Activated T-cell treated with anti-CD3 and anti-CD28 coated beads, Interleukin-2, amount 50 U/mL, for 1 hour (primary cell): Measurements from ENCODE around the gene WWTR1.

Source experiments
- DNase-seq: peaks from one replicate; pipeline ENCODE4 v3.0.0-alpha.2; 2020

Gene WWTR1

DNA sequence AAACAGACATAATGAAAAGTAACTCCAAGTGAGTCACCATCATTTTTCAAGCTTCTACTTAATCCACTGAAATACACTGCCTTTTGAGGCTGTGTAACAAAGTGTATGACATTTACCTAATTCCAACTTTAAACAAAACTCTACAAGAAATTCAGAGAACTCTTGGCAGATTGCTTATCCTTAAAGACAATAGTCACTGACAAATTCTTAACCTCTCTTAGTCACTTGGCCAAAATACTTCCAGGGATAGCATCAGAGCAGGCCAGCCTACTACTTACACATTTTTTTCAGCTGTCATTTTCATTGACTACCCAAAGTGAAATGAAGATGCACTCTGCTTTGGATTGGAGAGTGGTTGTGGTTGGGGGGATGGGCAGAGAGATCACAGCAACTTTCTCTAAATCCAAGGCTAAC, 3.6 kb downstream of the WWTR1 start:
- no peak for DNase-seq

- no peak for DNase-seq
These were observed 4.3 kb downstream of the WWTR1 start for GRCh38 chr3:149653564-149653963.

DNA sequence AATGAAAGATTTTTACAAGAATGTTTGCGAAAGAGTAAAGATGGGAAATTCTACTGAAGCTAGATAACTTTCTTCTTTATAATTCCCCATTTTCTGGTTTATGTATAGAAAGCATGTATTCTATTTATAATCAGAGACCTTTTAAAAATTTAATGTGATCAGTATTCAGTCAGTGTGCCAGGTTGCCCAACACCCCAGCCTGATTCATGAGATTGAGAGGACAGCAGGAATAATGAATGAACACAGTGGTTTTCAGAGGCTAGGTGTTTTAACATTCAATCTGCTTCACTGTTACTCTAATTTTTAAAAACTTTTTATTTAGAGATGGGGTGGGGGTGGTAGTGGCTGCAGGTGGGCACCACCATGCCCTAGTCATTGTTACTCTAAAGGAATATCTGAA, 4.7 kb downstream of the WWTR1 start:
- DNase-seq = no peak

- no peak for DNase-seq
These were observed 7.0 kb downstream of the WWTR1 start for GRCh38 chr3:149650828-149651227.

DNA sequence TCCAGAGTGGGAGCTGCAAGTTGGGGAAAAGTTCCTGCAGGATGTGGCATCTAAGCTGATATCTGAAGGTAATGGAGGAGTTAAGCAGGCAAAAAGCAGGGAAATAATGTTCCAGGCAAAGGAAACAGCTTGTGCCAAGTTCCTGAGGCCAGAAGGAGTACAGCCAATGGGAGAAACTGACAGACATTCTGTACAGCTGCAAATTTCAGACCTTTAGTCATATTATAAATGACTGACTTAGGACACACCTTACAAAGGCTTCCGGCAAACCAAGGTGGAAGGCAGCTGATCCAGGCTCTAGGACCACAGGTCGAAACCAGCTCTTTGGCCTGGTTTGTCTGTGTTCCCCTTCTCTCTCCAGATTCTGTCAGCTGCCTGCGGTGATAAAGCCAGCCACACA, 9.3 kb downstream of the WWTR1 start:
- no peak for DNase-seq

DNA sequence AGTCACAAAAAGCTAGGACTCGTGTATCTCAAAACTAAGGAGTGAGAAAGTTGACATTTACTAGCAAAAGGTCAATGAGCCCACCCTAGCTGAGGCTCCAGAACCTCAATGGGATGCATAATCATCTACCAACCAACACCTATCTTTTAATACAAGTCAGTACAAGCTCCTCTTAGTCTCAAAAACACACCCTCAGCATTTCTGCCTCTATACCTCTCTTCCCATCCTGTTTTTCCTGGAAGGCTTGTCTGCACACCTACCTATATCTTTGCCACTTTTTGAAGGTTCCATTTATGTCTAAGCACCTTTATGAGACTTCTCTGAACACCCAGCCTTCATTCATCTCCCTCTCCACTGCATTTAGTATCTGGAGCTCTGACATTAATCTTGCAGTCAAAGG, 10.0 kb downstream of the WWTR1 start:
- DNase-seq = no peak

DNA sequence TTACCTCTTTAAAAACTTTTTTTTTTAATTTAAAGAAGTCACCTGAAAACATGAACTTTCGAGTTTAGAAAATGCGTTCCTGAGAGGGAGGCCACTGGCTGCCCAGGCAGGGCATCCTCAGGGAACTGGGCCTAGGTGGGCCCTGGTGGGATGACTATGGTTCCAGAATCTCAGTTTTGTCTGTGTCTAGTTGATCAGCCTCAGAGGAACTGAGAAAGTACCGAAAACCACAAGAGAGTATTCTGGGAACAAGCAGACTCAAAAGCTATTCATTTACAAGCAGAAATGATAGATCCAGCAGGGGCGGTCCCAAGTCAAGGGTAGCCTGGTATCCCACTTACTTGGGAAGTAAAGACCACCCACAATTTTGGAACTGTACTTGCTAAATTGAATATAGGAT, 10.5 kb downstream of the WWTR1 start:
- DNase-seq = no peak

DNA sequence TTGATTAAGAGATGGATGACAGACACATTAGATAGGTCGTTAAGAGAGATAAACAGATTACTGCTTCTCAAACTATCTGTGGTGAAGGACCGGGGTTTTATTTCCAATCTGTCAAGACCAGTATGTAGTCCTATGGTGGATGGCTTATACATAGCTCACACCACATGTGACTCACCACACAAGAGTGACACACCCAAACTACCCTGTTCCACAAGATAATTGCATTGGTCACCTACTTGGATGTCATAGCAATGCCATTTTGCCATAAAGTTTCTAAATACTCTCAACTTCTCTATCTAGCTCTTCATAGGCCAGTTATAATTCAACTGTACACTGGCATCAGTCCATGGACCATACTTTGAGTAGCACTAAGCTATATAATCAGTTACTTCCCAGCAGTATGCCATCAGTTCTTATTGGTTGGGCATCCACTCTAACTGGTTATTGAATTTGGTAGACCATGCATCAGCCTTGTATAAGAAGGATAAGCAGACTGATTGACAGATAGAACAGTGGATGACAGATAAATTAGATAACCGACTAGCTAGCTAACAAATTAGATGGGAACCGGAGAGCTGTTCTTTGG, 11.6 kb downstream of the WWTR1 start:
- no peak for DNase-seq

DNA sequence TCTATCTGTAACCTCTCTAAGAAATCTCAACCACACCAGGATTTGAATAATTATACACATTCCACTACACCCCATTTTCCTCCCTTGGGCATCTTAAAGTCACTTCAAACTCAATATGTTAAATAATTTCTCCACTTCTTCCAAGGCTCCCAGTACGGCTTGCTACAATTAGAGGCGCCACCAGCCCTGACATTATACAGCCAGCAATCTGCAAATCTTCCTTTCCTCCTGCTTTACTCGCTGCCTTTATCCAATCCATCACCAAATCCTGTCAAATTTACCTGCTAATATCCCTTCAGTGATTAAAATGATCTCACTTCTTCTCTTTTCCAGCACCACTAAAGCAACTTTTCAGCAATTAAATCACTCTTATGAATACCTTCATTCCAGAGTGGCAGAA, 13.9 kb downstream of the WWTR1 start:
- DNase-seq = no peak

DNA sequence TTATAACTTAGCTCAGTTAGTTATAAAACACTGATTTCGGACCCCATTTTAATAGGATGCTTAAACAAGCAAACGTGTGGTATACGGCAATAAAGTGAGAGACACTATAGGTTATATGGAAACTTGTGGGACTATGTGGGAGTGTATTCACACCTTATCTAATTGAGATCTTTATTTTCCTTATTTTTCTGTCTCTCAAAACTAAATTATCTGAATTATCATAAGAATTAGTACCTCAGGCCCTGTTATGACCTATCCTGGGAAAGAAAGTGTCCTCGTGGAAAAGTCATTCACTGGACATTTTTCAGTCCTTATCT, 14.4 kb downstream of the WWTR1 start:
- no peak for DNase-seq

- DNase-seq = no peak
These were observed 16.7 kb downstream of the WWTR1 start for GRCh38 chr3:149640976-149641728.

DNA sequence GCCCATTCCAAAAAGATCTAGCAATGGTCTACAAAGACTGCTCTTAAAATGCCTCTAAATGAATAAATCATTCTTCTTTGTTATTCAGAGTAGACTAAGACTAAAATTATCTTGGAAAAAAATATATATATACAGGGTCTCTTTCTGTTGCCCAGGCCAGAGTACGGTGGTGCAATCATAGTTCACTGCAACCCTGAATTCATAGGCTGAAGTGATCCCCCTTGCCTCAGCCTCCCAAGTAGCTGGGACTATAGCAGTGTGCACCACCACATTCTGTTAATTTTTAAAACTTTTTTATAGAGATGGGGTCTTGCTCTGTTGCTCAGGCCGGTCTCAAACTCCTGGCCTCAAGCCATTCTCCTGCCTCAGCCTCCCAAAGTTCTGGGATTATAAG, 18.7 kb downstream of the WWTR1 start:
- no peak for DNase-seq

DNA sequence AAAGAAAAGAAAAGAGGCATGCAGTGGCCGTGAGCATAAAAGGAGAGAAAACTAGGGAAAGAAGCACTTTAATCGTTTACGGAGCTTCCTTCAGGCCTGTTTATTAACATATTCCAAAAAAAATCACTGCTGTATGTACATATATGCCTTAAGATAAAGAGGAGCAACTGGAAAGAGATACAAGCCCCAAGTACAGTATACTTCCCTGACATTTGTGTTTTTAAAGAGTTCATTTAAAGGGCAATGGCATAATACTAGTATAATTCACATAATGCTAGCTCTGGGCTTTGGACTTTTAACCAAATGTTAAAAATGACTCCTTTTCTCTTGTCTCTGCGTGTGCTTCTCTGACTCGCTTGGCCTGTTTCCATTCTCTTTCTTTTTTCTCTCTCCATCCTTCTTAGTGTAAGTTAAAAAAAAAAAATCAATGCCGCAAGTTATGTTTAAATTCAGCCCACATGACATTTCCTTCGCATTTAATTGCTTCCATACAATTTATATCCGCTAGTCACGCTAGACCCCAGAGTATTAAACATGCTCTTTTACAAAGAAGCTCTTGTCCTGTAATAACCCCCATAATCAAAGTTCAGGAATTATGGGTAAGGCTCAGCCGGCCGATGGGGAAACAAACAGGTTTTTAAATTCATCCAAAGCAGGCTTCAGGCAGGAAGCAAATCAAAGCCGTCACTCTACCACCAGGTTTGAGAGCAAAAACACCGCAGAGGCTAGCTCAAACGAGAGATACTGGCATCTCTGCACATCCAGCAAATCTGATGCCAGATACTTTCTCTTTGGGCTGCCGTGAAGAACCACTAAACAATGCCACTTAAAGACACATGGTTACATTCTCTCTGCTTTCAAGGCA, 19.4 kb downstream of the WWTR1 start:
- DNase-seq = no peak

DNA sequence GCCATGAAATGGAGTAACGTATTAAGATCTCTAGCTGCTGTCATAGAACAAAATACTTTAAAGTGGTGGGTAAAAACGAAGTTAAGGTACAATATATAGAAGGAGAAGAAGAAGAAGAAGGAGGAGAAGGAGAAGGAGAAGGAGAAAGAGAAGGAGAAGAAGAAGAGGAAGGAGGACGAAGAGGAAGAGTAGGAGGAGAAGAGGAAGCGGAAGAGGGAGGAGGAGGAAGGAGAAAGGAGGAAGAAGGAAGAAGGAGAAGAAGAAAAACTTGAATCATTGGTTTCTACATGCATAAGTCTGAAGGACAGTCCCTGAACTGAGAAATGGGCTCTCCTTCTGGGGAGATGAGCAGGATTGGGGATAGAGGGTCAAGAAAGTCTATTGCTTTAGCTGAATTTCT, 22.4 kb downstream of the WWTR1 start:
- no peak for DNase-seq

GRCh38 chr3:149634573-149634972, 23.3 kb downstream of the WWTR1 start:
- DNase-seq = no peak

DNA sequence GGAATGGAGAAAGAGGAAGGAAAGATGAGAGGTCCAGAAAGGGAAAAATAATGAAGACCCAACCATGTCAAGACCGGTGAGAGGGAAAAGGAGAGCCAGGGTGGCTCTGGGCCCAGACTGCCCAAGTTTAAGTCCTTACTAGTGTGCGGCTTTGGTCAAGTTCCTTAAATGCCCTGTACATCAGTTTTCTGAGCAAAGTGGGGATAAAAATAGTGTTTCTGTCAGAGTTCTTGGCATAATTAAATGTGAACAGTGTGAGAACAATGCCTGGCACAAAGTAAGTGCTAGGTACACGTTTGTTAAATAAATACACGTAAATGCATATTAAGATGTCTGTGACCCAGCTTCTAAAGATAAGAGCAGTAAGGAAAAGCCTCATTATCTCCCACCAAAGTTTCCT, 23.8 kb downstream of the WWTR1 start:
- no peak for DNase-seq

GRCh38 chr3:149632225-149632624, 25.6 kb downstream of the WWTR1 start:
- no peak for DNase-seq

DNA sequence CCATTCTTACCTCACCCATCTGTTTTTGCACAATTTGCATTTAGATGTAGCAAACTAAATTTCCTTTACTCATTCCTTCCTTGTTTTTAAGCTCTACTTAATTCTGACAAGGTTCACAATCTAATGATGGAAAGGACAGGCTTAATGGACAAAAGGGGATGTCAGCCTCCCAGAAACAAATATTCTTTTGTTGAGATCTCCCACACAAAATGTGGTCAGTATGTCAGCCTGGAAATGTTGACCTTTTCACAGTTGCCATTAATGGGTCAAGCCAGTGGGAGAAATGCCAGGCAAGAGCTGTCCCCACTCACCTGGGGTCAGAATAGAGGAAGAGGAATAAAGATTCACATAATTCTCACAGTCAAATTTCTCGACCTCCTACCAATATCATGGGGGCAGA, 27.0 kb downstream of the WWTR1 start:
- DNase-seq = no peak

GRCh38 chr3:149628957-149629670, 28.7 kb downstream of the WWTR1 start:
- DNase-seq = no peak

DNA sequence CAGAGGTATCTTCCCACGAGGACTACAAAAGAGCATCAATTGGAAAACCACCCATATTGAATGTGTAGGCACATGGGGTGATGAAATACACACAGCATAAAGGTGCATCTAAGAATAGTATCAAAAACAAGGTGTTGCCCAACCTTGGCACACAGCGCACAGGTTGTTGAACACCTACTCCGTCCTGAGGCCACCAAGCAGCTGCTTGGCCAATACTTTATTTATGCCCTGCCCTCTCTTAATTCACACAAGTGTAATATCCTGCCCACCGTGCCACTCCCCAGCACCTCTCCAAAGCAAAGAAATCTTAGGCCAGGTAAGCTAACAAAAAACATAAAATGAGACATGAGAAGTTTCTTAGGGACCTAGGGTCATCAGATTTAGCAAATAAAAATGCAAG, 31.2 kb downstream of the WWTR1 start:
- no peak for DNase-seq

DNA sequence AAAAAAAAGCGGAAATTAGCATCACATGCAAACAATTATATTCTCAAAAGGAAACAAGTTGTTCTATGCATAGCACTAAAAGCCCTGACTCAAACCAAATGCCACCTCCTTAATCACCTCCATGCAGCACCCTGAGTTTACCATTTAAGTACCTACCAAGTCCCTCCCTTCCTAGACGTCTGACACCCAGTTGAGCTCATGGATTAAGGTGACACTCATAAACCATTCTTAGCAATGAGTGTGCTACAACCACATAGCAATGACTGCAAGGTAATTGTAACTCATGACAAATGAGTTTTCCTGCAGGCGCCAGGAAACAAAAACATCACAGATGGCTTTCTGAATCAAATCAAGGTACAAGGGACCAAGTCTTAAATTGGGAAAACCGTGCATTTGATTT, 32.0 kb downstream of the WWTR1 start:
- DNase-seq = no peak

GRCh38 chr3:149623824-149624223, 34.0 kb downstream of the WWTR1 start:
- DNase-seq = no peak

DNA sequence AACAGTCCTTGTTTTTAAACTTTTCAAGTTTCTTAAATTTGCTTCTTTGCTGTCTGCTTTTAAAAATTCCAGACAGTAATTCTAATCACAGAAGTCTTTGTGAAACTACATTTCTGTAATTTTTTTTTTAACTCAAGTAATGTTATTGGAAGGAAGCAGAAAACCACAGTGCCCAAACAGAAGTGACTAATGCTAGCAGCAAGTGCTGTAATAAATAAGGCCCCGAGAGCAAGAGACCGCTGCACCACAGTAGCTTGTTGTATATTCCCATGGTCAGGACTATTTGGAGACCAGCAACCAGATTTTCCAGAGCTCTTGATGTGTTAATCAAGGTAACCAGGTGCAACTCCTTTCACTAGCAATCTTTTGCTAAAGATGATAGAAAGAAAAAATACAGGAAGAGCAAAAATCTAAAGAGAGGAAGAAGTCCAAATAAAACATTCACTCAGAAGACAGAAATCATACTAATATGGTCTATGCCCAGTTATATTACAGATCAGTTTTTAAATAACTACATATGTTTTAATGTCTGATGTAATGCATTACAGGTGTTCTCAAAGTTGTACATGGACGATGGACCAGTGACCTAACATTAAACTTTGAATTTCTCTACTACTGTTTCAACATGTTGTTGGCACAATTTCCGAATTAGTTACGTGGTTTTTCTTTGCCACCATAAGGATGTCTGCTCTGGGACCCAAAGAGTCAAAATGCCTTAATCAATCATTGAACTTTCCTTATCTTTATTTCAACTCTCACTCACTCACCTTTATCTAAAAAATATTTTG, 36.4 kb downstream of the WWTR1 start:
- DNase-seq = no peak
